ENCODE data around the gene P3H2. TPM values are rescaled to one million over a fixed set of nuclear protein-coding genes. Genes with fewer than 3 reads are reported as not detected.

Gene P3H2
- total RNA-seq, 1 experiment from 2014 or later: 0.76 TPM

DNA sequence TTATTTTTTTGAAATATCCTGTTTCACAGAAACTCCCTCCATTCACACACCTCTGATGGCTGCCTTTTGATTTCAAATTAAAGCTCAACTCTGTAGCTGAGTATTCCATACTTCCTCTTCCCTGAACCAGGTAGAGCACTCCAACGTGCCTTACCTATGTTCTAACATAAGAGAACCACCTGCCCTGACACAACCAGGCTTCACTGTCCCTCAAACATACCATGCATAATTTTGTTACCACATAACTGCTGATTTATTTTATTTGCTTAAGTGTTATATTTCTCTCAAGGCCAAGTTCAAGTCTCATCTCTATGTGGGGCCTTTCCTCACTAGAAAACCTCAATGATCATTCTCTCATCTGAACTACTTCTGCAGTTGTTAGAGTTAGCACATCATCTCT, 209.7 kb downstream of the P3H2 start:
- Histone ChIP-seq H3K9me3 (ENCODE audit: control insufficient read depth in 1 of 2, insufficient read depth in 1 of 2, low read depth in 1 of 2, low read length in 2 of 2) (no peaks in the 10 kb centered on the region), H4K20me1 (ENCODE audit: insufficient read depth) (no peaks in the 10 kb centered on the region), H2AFZ (ENCODE audit: low read depth, low read length, poor library complexity, severe bottlenecking) (no peak overlapping the region), H3K9ac (ENCODE audit: low read length) (no peak overlapping the region), H3K27ac (ENCODE audit: low read depth, low read length) (no peak overlapping the region), H3K36me3 (ENCODE audit: control insufficient read depth in 1 of 2, insufficient read depth in 2 of 2, low read length in 2 of 2) (no peaks in the 10 kb centered on the region), H3K4me2 (ENCODE audit: low read length) (no peak overlapping the region), H3K4me3 (replicated peaks in 1 of 2; ENCODE audit: low read depth in 1 of 2, low read length in 2 of 2) (no peak overlapping the region), H3K27me3 (ENCODE audit: insufficient read depth, low read length) (no peaks in the 10 kb centered on the region), H3K79me2 (ENCODE audit: insufficient read depth, low read length) (no peaks in the 10 kb centered on the region), H3K4me1 (ENCODE audit: control insufficient read depth in 1 of 2, insufficient read depth in 2 of 2, low read length in 2 of 2) (peaks cover 0 to 29% of the 10 kb centered on the region in 2 experiments; a peak in 2 of 4 replicates), H3K9me2 (ENCODE audit: insufficient read depth) (no peaks in the 10 kb centered on the region)
- ChIA-PET POLR2A (no interaction called here), RAD21 (ENCODE audit: low non-redundant PET in 1 of 2, low total read pairs in 2 of 2, uncharacterized antibody in 2 of 2, unreplicated experiment in 2 of 2) (no interaction called here), CTCF (no interaction called here)
- TF ChIP-seq CEBPB (IDR thresholded peaks at IDR 0.05; ENCODE audit: low read depth): no peak
- no peak for TF ChIP-seq POLR2A (IDR thresholded peaks at IDR 0.05; ENCODE audit: borderline replicate concordance, extremely low read depth, insufficient read depth, insufficient read length)
- TF ChIP-seq, protein P1, sequence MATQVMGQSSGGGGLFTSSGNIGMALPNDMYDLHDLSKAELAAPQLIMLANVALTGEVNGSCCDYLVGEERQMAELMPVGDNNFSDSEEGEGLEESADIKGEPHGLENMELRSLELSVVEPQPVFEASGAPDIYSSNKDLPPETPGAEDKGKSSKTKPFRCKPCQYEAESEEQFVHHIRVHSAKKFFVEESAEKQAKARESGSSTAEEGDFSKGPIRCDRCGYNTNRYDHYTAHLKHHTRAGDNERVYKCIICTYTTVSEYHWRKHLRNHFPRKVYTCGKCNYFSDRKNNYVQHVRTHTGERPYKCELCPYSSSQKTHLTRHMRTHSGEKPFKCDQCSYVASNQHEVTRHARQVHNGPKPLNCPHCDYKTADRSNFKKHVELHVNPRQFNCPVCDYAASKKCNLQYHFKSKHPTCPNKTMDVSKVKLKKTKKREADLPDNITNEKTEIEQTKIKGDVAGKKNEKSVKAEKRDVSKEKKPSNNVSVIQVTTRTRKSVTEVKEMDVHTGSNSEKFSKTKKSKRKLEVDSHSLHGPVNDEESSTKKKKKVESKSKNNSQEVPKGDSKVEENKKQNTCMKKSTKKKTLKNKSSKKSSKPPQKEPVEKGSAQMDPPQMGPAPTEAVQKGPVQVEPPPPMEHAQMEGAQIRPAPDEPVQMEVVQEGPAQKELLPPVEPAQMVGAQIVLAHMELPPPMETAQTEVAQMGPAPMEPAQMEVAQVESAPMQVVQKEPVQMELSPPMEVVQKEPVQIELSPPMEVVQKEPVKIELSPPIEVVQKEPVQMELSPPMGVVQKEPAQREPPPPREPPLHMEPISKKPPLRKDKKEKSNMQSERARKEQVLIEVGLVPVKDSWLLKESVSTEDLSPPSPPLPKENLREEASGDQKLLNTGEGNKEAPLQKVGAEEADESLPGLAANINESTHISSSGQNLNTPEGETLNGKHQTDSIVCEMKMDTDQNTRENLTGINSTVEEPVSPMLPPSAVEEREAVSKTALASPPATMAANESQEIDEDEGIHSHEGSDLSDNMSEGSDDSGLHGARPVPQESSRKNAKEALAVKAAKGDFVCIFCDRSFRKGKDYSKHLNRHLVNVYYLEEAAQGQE (IDR thresholded peaks at IDR 0.05; ENCODE audit: low read depth): no peak
- no peak for TF ChIP-seq POLR2AphosphoS5 (IDR thresholded peaks at IDR 0.05; ENCODE audit: low read depth, low read length)
- no peak for TF ChIP-seq ZNF274 (IDR thresholded peaks at IDR 0.05; ENCODE audit: low read depth, low read length)
- TF ChIP-seq, protein P2, sequence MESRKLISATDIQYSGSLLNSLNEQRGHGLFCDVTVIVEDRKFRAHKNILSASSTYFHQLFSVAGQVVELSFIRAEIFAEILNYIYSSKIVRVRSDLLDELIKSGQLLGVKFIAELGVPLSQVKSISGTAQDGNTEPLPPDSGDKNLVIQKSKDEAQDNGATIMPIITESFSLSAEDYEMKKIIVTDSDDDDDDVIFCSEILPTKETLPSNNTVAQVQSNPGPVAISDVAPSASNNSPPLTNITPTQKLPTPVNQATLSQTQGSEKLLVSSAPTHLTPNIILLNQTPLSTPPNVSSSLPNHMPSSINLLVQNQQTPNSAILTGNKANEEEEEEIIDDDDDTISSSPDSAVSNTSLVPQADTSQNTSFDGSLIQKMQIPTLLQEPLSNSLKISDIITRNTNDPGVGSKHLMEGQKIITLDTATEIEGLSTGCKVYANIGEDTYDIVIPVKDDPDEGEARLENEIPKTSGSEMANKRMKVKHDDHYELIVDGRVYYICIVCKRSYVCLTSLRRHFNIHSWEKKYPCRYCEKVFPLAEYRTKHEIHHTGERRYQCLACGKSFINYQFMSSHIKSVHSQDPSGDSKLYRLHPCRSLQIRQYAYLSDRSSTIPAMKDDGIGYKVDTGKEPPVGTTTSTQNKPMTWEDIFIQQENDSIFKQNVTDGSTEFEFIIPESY (IDR thresholded peaks at IDR 0.05; ENCODE audit: extremely low read depth, insufficient replicate concordance, low read length): no peak
- no peak for TF ChIP-seq RAD21 (IDR thresholded peaks at IDR 0.05; ENCODE audit: low read depth)
- no peak for TF ChIP-seq EZH2 (IDR thresholded peaks at IDR 0.05)
- TF ChIP-seq, protein P3, sequence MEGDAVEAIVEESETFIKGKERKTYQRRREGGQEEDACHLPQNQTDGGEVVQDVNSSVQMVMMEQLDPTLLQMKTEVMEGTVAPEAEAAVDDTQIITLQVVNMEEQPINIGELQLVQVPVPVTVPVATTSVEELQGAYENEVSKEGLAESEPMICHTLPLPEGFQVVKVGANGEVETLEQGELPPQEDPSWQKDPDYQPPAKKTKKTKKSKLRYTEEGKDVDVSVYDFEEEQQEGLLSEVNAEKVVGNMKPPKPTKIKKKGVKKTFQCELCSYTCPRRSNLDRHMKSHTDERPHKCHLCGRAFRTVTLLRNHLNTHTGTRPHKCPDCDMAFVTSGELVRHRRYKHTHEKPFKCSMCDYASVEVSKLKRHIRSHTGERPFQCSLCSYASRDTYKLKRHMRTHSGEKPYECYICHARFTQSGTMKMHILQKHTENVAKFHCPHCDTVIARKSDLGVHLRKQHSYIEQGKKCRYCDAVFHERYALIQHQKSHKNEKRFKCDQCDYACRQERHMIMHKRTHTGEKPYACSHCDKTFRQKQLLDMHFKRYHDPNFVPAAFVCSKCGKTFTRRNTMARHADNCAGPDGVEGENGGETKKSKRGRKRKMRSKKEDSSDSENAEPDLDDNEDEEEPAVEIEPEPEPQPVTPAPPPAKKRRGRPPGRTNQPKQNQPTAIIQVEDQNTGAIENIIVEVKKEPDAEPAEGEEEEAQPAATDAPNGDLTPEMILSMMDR (IDR thresholded peaks at IDR 0.05 in 2 of 3, conservative IDR thresholded peaks at IDR 0.05 in 1 of 3; ENCODE audit: borderline replicate concordance in 1 of 3, insufficient read depth in 1 of 3, low read depth in 2 of 3, low read length in 2 of 3): no peak
- no peak for TF ChIP-seq SP1 (IDR thresholded peaks at IDR 0.05; ENCODE audit: low read depth)
- TF ChIP-seq, protein P4, sequence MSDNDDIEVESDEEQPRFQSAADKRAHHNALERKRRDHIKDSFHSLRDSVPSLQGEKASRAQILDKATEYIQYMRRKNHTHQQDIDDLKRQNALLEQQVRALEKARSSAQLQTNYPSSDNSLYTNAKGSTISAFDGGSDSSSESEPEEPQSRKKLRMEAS (IDR thresholded peaks at IDR 0.05): no peak
- TF ChIP-seq, protein P5, sequence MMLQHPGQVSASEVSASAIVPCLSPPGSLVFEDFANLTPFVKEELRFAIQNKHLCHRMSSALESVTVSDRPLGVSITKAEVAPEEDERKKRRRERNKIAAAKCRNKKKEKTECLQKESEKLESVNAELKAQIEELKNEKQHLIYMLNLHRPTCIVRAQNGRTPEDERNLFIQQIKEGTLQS (IDR thresholded peaks at IDR 0.05): no peak
- no peak for TF ChIP-seq EGR1 (IDR thresholded peaks at IDR 0.05; ENCODE audit: low read depth)
- TF ChIP-seq EZH2phosphoT487 (IDR thresholded peaks at IDR 0.05; ENCODE audit: borderline replicate concordance): no peak
- no peak for TF ChIP-seq CBX3 (IDR thresholded peaks at IDR 0.05; ENCODE audit: low read depth)
- TF ChIP-seq TCF7L2 (IDR thresholded peaks at IDR 0.05; ENCODE audit: borderline replicate concordance, extremely low read depth, insufficient read depth, insufficient read length): no peak
- no peak for TF ChIP-seq ZFX (IDR thresholded peaks at IDR 0.05)
- no peak for TF ChIP-seq JUND (IDR thresholded peaks at IDR 0.05)
- no peak for TF ChIP-seq SIN3A (IDR thresholded peaks at IDR 0.05; ENCODE audit: low read depth)
- no peak for ATAC-seq
- intact Hi-C loops (cut with micrococcal nuclease): no loop called here
- no peak for DNase-seq (ENCODE audit: low read depth, low spot score)
- no TSS peak for BruUV-seq (replicated peaks)

All from HCT116 (cell line).